HG03460 (cell line): ENCODE results near the gene MANBA.
"Not testable (repeated sequence)": the region's sequence is repeated elsewhere in the genome, so short reads cannot be mapped to it uniquely, and the experiment has no call there.

Experiments used
- ATAC-seq: cut with Tn5 transposase; IDR thresholded peaks from one replicate; pipeline ENCODE4 v1.9.1; 2021; ENCODE audit not compliant: unreplicated experiment

Gene MANBA

DNA sequence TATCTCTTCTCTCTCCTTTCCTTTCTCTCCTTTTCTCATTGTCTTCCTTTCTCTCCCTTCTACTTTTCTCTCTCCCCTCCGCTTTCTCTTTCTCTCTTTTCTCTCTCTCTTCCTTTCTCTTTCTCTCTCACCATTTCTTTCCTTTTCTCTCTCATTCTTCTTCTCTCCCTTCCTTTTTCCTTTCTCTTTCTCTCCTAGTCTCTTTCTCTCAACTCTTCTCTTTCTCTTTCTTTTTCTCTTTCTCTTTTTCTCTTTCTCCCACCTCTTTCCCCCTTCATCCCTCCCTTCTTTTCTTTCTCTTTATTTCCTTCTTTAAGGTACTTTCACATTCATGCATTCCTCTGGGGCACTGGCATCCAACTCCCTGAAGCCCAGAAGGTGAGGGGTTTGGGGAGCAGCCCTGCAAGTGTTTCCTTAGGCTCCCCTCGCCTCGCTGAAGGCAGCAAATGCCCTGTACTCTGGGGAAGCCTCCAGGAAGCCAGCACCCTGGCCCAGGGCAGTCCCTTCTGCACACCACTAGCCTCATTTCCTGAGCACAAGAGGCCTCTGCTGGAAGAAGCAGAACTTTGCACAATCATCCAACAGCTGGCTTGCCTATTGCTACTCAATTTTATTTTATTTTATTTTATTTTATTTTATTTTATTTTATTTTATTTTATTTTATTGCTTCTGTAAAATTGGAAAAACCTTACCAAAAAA lies 135.4 kb downstream of the MANBA start:
- peak; percentile 91 for ATAC-seq

DNA sequence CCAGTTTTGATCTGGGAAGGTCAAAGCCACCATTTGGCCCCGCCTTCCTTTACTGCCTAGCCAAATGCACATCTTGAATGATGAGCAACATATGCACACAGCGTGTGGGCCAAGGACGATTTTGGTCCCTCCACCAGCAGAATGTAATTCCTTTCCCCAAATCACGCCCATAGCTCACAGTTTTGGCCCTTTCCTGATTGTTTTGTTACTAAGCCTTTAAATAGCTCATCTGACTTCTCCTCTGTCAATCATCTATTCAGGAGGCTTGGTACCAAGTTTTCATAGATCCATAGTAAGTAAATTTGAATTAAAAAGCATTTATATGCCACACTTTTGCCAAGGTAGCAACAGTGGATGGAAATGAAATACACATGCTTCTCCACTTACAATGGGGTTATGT lies 136.3 kb downstream of the MANBA start:
- no peak for ATAC-seq

DNA sequence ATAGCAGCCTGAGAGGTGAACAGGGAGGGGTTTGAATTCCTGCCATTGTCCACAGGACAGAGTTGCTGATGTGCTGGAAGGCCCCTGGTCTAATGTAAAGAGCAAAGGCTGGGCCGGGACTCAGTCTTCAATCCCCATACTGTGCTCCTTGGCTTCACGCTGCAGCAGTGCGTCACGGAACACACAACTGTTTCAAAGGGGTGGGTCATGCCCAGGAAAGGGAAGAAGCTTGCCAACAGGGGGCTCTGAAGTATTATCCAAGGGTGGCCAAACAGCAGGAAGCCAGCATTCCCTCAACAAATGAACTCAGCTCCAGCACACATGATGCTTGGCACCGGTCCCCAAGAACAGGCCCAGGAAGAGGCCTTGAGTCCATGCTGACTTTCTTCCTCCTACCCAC lies 137.1 kb downstream of the MANBA start:
- no peak for ATAC-seq

DNA sequence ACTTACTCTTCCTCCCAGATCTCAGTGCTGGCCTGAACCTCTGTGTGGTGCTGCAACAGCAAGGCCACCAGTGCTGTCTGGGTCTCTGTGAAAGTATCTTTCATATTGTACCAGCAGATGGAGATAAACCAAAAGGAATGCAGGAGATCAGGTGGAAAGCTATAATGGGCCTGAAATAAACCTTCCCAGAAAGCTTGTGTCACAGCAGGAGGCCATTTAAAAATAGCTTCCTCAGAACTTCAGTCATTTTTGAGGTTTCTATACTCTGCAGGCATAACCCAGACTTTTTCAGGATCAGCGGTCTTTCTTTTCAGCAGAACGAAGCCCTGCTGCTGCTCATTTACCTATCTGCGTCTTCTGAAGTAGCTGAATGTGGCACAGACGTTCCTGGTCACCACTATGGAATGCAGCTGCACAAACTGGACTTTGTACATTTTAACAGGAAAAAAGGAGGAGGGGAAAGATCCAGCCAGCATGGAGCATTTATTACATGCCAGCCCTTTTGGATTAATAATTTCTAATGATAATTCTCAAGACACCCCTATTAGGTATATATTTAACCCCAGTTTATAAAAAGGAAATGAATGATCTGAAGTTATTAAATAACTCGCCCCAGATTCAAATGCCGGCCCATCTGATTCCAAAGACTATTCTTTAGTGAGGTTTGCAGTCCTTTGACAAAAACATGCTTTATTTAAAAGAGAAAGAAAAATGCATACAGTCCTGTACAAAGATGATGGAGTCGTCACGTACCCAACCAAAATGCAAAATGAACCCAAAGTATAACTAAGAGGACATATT lies 139.9 kb downstream of the MANBA start:
- no peak for ATAC-seq

DNA sequence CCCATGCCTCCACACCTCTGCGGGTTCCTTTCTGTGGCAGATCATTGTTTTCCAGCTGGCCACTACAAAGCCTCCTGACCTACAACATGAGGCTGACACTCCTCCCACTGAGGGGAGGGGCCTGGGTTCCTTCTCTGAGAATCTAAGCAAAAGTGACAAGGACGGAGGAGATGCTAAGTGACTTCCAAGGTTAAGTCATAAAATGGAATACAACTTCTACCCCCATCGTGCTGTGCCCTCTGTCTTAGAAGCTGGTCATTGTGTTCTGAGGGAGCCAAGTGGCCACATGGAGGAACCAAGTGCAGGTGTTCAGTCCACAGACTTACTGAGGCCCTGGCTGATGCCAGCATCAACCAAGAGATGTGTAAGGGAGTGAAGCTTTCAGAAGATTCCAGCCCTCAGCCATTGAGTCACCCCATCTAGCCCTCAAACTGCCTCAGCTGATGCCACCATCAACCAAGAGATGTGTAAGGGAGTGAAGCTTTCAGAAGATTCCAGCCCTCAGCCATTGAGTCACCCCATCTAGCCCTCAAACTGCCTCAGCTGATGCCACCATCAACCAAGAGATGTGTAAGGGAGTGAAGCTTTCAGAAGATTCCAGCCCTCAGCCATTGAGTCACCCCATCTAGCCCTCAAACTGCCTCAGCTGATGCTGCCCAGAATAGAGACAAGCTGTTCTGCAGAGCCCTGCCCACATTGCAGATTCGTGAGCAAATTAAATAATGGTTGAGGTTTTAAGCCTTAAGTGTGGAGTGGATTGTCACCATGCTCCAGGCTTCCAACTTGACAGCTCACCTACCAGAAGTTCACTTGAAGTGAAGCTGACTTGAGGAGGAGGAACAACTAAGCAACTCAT lies 140.8 kb downstream of the MANBA start:
- not testable (repeated sequence) for ATAC-seq

DNA sequence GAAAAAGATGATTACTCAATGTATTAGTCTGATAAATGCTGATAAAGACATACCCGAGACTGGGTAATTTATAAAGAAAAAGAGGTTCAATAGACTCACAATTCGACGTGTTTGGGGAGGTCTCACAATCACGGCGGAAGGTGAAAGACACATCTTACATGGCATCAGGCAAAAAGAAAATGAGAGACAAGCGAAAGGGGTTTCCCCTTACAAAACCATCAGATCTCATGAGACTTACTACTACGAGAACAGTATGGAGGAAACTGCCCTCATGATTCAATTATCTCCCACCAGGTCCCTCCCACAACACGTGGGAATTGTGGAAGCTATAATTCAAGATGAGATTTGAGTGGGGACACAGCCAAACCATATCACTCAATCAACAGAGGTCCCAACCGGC lies 141.7 kb downstream of the MANBA start:
- not testable (repeated sequence) for ATAC-seq

DNA sequence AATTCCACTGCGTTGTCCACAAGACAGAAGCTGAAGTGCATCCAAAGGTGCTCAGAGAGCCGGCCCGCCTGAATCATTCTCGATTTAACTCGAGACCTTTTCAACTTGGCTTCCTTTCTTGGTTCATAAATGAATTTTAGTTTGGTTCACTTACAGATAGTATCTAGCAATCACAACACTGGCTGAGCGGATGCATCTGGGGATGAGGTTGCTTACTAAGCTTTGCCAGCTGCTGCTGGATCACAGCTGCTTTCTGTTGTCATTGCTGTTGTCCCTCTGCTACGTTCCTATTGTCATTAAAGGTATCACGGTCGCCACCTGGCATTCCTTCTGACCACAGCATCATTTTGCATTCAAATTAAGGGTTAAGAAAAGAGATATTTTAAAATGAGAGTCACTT lies 144.1 kb downstream of the MANBA start:
- no peak for ATAC-seq

DNA sequence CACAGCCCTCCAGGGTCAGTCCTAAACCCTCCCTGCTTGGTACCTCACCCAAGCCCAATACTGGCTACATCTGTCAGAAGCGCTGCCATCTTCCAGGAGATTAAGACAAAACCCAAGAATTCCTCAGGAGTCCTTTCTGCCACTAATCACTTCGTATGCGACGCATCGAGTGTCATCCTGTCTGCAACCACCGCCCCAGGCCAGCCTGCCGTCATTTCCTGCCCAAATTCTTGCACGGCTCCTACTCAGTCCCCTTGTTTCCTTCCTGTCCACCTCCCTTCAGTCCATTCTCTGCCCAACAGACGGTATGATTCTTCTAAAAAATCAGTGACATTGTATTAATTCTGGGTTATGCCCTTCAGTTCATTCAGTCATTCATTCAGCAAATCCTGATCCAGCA lies 146.0 kb downstream of the MANBA start:
- ATAC-seq: no peak

DNA sequence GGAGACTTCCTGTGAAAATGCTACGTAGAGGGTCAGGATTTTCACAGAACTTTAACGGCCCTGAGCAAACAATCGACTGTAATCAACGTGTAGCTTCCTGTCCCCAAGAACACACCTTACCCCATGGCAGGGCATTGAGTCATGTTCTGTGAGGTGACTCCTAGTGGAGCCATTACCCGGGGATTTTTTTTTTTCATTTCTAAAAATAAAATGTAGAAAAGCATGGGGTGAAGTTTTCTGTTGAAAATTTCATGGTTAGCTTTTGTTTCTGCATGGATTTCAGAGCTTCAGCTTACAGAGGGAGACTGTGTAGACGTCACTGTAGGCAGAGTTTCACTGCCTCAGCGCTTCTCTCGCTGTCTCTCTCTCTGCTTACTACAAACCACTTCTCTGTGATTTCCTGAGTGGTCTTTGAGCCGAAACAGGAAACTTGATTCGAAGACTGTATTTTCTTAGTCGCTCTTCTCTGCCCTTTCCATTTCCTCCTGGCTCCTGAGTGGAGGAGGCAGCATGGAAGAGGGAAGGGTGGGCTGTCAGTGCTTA lies 147.9 kb downstream of the MANBA start:
- no peak for ATAC-seq

DNA sequence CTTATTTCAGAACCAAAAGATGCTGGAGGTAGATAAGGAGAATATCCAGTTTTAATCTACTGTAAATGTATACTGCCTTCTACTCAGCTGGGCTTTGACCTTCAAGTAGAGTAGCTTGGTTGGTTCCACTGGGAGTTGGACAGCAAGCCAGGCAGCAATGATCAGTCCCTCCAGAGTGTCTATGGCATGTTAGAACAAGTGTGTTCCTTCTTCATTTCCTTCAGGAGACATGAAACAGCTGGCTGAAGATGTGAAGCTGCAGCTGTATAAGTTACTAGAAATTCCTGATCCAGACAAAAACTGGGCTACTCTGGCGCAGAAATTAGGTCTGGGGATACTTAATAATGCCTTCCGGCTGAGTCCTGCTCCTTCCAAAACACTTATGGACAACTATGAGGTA lies 148.6 kb downstream of the MANBA start:
- ATAC-seq: no peak

DNA sequence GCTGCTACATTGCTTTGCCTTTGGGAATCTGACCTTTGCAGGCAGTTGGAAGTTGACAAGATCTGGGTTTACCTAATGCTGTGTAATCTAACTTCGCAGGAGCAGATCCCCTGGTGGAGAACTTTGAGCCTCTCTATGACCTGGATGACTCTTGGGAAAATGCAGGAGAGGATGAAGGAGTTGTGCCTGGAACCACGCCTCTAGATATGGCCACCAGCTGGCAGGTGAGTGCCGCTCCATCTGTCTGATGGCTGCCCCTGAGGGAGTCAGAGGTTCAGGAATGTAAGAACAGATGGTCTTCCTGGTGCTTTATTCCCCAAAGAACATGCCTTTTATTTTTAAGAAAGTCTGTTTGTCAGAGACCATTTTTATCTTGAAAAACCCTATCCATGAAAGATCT lies 150.3 kb downstream of the MANBA start:
- ATAC-seq: no peak

DNA sequence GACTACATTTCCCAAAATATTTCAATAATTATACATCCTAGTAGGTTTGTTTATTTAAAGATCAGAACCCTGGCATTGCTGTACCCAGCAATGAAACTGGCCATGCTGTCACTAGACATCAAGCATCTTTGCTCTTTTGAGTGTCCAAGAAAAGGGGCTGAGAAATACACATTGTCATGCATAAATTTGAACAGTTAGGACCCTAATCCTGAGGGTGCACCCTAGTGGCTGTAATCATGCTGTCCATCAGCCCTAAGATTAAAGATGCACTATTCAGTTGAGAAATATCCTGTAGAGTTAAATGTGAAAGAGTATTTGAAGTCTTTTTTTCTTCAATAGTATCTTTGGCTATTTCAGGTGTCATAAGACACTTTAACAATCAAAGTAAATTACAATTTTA lies 150.8 kb downstream of the MANBA start:
- ATAC-seq: no peak

DNA sequence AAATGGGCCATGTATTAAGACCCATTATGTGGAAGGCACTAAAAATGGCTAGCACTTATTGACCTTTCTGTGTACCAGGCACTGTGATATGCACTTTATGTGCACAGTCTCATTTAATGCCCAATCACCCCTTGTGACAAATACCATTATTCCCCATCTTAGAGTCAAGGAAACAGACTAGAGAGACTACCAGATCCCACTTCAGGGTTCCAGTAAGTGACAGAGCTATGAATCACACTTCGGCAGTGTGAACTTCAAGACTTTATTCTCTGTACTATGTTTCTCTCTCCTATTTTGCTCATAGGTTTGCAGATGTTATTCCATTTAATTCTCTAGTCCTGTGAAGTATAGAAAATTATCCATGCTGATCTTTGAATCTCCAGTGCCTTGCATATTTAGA lies 152.6 kb downstream of the MANBA start:
- ATAC-seq: no peak

DNA sequence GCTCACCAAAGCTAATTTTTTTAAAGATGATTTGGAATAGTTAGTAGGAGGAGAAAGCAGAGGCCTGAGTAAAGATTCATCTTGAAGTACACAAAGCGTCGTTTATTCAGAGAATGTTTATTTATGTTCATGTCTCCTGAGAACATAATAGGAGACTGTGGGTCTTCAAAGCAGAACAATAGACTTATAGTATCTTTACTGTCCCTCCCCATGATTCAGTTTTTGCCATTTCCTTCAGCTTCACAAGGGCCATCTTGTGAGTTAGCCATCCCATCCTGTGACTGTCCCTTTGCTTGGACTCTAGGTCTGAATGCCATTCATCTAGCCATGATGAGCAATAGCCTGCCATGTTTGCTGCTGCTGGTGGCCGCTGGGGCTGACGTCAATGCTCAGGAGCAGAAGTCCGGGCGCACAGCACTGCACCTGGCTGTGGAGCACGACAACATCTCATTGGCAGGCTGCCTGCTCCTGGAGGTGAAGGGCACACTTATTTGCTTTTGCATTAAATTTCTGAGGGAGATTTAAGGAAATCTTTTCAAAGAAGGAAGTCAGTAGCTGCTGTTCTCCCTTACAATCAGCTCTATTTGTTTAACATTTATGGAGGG lies 153.8 kb downstream of the MANBA start:
- ATAC-seq: no peak

DNA sequence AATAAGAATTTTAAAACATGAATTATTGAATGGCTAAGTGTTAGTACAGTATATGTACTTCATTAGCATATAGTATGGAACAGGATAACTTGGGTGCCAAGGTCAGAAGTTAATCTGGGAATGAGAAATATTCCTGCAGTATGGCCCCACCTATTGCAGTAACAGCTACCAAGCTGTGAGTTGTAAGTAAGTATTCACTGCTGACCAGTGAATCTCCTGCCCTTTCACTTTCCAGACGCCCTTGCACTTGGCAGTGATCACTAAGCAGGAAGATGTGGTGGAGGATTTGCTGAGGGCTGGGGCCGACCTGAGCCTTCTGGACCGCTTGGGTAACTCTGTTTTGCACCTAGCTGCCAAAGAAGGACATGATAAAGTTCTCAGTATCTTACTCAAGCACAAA lies 154.5 kb downstream of the MANBA start:
- no peak for ATAC-seq

DNA sequence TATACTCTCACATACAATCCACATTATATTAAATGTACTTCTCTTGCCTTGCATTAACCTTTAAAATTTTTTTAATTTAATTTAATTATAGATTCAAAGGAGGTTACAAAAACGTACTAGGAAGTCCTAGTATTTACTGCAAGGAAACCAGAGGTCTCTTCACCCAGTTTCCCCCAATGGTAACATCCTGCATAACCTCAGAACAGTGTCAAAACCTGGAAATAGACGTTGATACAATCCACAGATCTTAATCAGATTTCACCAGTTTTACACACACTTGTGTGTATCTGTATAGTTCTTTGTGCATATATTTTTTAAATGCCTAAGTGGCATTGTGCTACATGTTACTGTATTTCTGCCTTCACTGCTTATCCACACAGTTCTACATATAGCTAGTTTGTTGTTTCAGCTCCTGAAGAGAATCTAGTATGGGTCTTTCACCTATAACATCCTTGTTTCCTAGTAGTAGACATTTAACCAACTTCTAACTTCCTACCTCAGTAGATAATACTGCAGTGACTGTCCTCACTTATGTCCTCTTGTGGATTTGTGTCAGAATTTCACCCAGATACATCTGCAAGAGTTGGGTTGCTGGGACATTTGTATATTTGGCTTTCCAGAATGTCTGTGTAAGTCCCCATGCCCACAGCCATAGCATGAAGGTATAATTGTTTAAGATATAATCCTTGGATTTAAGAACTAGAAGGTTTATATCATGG lies 156.4 kb downstream of the MANBA start:
- ATAC-seq: no peak

DNA sequence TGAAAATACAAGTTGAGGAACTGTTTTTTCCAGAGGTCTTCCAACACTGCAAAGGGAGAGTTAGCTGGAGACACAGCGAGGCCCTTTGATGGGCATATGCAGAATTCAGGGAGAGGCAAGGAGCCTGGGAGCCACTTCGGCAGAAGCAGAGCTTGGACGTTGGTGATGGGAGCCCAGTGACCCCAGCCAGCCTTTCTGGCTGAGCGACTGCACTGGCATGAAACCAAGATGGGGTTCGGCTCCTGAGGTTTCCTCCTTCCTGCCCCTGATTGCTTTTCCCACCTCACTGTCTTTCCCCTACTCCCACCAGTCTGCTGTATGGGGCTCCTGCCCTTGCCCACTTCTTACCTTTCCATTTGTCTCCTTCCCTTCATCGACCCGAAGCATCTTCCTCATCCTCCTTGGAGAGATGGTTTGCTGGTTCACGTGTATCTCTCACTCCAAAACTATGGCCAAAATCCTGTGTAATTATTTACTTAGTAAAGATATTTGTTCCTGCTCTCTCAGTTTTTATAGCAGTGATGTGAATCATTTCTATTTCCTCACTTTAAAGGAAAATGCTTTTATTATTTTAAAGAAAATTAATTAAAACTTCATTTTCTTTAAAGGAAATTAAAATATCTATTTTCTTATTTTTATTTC lies 159.1 kb downstream of the MANBA start:
- ATAC-seq: no peak

DNA sequence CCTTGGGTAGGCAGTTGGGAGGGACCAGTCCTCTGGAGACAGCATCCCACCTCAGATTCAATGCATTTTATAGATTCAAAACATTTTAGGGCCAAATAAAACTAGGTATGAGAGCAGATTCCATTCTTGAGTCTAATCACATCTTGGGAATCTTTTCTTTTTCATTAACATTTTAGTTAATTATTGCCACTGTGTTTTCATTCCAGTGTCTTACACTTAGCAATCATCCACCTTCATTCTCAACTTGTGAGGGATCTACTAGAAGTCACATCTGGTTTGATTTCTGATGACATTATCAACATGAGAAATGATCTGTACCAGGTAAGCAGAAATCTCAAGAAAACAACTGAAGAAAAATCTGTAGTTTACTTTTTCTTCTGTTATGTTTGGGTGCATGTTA lies 160.1 kb downstream of the MANBA start:
- no peak for ATAC-seq

DNA sequence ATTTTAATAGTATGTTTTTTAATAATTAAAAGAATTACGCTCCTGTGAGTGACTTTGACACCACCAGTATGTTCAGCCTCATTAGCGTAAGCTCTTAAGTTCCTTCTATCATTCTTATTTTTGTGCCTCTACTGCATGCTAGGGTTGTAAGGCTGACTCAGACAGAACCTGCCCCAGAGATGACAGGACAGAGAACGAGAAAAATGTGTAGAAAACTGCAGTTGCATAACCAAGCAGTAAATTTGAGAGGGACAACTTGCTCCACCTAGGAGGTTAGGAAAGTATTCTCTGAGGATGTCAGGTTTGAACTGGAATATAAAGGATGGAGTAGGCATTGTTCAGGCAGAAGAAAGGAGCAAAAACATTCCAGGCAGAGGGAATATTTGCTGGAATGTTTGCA lies 160.9 kb downstream of the MANBA start:
- no peak for ATAC-seq

DNA sequence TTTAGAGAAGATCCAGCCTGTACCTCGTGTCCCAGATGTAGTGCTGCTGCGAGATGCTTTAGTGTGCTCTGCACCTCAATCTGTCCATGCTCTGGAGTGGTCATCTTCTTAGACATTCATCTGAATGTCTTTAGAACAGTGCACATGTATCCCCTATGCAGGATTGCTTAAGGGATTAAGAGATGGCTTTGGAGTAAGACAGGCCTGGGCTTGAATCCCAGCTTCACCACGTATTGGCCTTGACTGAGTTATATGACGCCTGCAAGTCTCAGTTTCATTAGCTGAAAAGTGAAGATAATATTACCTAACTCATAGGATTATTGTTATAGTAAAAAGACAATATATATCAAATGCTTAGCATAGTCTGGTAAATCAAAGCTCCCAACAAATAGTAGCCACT lies 161.3 kb downstream of the MANBA start:
- ATAC-seq: no peak
